Heart left ventricle (tissue), 13 donors: ENCODE data around the gene FER1L5.

Source experiments
- POLR2A ChIP-seq, 2 donors: fragments of 450-650 bp; IDR thresholded peaks; one replicate each; pipeline ENCODE4 v1.6.1; 2017; ENCODE audit warnings: antibody characterized with exemption in 2 of 2, mild to moderate bottlenecking in 2 of 2, moderate library complexity in 2 of 2
- TF ChIP-seq, protein P1 (sequence below), 12 donors: fragments of 200-600 bp; sonication (generic) in 4 of 12; IDR thresholded peaks; one replicate each; pipeline versions ENCODE4 v1.5.0 to v1.8.0; 2018 to 2022; ENCODE audit warnings: antibody characterized with exemption in 12 of 12, mild to moderate bottlenecking in 5 of 12
- donor health status: ischemic (EF 13 %, LVEDD 7.1; RV severe dilation, severe dysfunction).
- donor health status: DM: no; HTN: yes; CAD: no.
- donor health status: DM: no; HTN: no; CAD: no.
- donor health status: ischemic (EF 25% LVEDD 6.9; RV normal size, moderate dysfunction).
- donor health status: ischemic (EF 25% LVEDD 5.7; RV mildly dilated, moderate dysfunction).
- donor health status: ischemic (EF 35%, LVEDD 5.7; RV mildly dilated, moderate dysfunction).
- donor health status: nonischemic (EF 11% LVEDD 7.7; RV severe dilation, severe dysfunction).
- donor health status: DM: yes; HTN: yes; CAD: no.
- donor health status: PGD.
- donor health status: ischemic (EF 29% LVEDD 5.4; RV normal size, mild dysfunction).
- donor health status: nonischemic (EF 23%, LVEDD 6.1; RV moderate dilation, normal function).

DNA sequence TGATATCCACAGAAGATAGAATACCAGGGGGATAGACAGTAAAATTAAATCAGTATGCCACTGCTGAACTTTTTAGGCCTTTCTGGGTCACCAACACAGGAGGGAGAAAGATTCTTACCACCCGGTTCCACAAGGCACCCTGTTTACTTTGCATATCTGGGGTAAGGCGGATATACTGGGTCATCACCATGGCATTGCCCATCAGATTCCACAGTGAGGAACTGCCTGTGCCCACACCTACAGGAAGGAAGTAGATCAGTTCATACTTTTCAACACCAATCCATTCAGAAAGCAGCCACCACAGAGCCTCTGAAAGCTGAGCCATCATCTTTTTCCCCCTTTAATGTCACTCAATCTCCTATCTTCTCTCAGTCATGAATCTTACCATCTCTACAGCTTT is 95.3 kb downstream of the FER1L5 start:
- TF ChIP-seq, protein P1, sequence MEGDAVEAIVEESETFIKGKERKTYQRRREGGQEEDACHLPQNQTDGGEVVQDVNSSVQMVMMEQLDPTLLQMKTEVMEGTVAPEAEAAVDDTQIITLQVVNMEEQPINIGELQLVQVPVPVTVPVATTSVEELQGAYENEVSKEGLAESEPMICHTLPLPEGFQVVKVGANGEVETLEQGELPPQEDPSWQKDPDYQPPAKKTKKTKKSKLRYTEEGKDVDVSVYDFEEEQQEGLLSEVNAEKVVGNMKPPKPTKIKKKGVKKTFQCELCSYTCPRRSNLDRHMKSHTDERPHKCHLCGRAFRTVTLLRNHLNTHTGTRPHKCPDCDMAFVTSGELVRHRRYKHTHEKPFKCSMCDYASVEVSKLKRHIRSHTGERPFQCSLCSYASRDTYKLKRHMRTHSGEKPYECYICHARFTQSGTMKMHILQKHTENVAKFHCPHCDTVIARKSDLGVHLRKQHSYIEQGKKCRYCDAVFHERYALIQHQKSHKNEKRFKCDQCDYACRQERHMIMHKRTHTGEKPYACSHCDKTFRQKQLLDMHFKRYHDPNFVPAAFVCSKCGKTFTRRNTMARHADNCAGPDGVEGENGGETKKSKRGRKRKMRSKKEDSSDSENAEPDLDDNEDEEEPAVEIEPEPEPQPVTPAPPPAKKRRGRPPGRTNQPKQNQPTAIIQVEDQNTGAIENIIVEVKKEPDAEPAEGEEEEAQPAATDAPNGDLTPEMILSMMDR (IDR thresholded peaks at IDR 0.05): no peak
- TF ChIP-seq POLR2A (IDR thresholded peaks at IDR 0.05): no peak
